HG03045 (cell line): Measurements from ENCODE around the gene IL4.
A peak's percentile ranks its signal among the peaks of the same experiment; 100 is the strongest.
"Not testable (repeated sequence)": the region's sequence is repeated elsewhere in the genome, so short reads cannot be mapped to it uniquely, and the experiment has no call there.

Experiments used
- ATAC-seq: cut with Tn5 transposase; IDR thresholded peaks from one replicate; pipeline ENCODE4 v1.9.1; 2021; ENCODE audit warnings: mild to moderate bottlenecking, moderate library complexity; ENCODE audit not compliant: unreplicated experiment

IL4 gene

GRCh38 chr5:132673939-132674630 lies at the start of gene IL4:
IL4 (plus strand) TSS chr5:132673989; CDS start chr5:132674051, 62 bp downstream.
- no peak for ATAC-seq

DNA sequence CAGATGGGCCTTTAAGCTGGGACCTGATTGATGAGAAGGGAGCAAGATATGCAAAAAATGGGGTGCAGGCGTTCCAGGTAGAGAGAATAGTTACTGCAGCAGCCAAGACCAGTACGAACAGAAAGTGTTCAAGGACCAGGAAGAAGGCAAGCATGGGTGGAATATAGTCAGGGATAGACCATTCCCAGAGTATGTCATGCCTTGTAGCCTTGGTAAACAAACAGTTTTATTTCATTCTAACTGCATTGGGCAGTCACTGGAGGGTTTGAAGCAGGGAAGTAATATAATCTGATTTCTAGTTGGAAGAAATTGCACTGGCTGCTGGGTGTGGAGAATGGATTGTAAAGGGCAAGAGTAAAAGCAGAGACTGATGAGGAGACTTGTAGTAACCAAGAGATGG lies 46.3 kb upstream of the IL4 start:
- no peak for ATAC-seq

GRCh38 chr5:132628814-132629213 lies 45.0 kb upstream of the IL4 start:
- ATAC-seq: peak; percentile 8

DNA sequence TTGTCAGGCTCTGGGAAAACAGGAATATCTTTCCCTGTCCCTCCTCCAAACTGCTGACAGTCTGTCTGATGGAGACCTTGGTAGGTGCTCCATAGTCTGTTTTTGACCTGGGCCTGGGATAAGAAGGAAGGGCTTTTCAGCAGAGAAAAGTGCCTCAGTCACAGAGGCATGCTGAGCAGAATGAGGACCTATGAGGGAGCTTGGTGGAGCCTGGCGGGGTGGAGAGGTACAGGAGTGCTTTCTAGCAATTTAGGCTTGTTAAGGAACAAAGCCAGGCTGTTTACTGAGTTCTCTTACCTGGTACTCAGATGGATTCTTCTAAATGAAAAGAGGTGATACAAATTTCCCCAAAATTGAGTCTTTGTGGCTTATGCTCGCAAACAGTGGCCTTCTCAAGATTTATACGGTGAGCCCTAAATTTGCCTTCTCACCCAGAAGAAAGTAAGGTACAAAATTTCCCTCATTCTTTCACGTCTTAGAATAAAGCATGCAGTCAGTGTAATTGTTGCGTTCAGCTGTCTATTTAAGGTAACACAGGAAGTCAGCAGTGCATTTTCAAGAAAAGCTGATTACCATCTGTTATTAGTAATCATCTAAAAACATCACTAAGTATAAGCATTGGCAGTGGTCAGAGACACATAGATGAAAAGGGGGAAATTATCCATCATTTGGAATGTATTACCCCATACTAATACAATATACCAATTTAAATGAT lies 44.4 kb upstream of the IL4 start:
- ATAC-seq: peak; percentile 40

DNA sequence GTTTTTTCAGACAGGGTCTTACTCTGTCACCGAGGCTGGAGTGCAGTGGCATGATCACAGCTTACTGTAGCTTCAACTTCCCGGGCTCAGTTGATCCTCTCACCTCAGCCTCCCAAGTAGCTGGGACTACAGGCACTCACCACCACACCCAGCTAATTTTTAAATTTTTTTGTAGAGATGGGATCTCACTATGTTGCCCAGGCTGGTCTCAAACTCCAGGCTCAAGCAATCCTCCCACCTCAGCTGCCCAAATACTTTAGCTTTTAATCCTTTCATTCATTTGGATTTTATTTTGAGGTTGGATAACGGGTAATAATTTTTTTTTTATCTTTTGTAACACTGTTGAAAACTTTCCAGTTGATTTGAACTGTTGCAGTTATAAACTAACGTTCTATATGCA lies 40.2 kb upstream of the IL4 start:
- ATAC-seq: not testable (repeated sequence)

- peak; percentile 40 for ATAC-seq
Observed at GRCh38 chr5:132635873-132636272, 37.9 kb upstream of the IL4 start.

DNA sequence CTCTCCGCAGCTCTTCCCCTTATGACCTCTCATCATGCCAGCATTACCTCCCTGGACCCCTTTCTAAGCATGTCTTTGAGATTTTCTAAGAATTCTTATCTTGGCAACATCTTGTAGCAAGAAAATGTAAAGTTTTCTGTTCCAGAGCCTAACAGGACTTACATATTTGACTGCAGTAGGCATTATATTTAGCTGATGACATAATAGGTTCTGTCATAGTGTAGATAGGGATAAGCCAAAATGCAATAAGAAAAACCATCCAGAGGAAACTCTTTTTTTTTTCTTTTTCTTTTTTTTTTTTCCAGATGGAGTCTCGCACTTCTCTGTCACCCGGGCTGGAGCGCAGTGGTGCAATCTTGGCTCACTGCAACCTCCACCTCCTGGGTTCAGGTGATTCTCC lies 36.5 kb upstream of the IL4 start:
- ATAC-seq: no peak

- ATAC-seq: peak; percentile 58
Observed at GRCh38 chr5:132639706-132640130, 34.1 kb upstream of the IL4 start.

DNA sequence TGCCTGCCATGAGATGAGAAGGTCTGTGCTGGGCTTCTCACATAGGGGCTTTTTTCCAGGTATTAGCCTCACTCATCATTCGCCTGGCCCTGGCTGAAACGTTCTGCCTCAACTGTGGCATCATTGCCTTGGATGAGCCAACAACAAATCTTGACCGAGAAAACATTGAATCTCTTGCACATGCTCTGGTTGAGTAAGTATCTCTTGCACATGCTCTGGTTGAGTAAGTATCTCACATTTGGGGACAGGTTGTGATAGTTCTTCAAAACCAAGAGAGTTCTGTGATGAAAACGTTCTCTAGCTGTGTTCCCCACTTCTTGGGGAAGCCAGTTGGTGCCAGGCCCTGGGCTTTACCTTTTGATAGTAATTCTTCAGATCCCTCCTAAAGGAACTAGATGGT lies 33.2 kb upstream of the IL4 start:
- ATAC-seq: no peak

DNA sequence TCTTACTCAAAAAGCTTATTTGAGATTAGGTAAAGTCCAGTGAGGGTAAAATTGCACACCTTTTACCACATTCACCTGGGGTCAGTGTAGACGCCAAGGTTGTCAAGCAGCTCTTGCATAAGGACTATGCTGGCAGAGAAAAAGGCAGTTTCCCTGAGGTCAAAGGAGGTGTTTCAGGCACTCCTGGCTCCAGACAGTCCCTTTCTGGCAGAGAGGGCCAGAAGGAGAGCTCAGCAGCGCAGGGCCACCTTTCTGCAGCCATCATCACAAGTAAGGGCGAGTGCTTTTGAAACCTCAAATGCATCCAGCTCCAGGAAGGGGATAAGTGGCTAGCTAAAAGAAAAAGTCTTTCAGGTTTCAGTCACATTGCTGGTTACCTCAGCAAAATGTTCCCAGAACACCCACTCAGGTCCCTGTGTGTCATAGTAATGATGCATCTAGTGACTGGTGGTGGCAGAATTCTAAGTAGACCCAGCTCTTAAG lies 32.5 kb upstream of the IL4 start:
- no peak for ATAC-seq

- ATAC-seq: no peak
Observed at GRCh38 chr5:132641841-132642240, 31.9 kb upstream of the IL4 start.

DNA sequence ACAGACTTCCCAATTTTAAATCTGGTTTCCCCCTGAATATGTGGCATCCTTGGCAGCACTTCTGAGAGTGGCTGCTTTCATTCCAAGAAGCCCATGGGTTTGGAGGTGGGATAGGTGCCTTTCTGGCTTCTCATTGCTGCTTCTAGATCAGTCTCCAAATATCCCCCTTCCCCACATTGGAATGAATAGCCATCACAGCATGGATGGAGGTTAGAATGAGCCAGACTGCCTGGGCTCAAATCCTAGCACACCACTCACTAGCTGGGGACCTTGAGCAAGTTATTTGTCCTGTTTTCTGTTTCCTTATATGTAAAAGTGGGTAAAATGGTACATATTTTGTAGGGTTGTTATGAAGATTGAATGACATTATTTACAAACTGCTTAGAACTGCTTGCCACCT lies 29.6 kb upstream of the IL4 start:
- no peak for ATAC-seq

- ATAC-seq: no peak
Observed at GRCh38 chr5:132646583-132647266, 27.1 kb upstream of the IL4 start.

DNA sequence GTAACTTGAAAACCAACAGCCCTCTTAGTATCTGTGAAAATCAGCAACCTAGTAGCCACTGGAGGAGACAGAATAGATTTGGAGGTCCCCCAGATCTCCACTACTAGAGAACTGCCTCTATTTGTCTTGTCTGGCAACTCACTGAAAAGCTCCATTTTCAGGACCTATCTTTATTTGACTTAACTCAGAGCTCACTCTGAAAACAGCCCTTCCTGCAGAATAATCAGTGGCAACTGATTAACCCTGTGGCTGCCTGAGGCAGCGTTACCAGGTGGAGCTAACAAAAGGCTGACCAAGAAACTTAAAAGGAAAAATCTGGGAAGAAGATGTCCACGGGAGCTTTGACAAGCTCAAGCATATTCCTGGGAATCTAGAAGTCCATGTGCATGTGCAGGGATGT lies 26.3 kb upstream of the IL4 start:
- ATAC-seq: no peak

GRCh38 chr5:132648355-132648754 lies 25.4 kb upstream of the IL4 start:
- ATAC-seq: no peak

- ATAC-seq: no peak
Observed at GRCh38 chr5:132651838-132652469, 21.8 kb upstream of the IL4 start.

DNA sequence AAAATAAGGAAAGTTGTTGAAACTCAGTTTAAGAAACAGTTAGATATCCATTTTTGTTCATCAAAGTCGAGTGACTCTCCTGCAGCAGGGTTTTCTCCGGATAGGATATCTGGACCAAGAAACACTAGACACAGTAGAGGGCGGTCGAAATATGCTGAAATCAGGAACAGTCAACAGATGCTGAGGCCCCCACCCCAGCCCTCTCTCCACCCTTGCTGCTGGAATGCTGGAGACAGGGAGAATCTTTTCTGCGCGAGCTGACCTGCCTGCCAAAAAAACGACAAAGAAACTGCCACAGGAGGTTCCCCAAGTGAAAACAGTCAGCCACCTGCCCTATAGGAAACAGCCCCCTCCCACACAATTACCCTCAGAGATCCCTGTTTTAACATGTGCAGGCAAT lies 20.1 kb upstream of the IL4 start:
- no peak for ATAC-seq

DNA sequence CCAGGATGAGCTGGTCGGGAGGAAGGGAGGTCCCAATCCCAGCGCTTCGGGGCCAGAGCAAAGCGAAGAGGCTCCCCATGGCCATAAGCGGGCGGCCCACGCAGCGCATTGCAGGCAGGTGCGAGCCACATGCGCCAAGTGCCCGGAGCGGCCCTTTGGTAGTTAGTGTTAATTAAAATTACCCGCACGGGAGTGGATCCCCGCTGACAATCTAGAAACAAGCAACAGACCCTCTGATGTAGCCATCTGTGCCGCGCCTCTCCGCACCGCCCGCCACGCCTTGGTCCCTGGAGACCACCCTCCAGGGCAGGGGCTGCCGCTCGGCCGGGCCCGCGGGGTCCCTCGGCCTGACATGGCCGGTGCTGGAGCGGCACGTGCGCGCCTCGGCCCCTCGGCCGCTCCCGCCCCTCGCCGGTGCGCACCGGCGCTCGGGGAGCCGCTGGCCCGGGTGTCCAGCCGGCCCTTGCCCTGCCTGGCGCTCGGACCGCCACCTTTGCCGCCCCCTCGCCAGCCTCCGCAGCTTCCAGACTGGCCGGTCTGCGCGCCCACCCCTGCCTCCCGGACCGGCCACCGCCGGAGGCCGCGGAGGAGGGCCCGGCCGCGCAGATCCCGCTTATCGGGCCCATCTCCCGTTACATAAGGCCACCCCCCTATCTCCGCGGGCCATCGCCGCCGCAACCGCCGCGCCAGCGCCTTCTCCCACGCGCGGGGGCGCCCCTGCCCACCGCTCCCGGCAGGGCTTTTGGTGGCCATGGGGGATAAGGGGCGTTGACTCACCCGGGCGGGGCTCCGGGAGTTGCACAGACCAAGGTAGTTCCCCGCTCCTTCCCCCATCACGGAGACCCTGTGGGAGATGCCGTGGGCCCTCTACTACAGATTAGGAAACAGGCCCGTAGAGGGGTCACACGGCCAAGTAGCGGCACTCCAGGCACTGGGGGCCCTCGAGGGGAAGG lies 17.7 kb upstream of the IL4 start:
- no peak for ATAC-seq

- no peak for ATAC-seq
Observed at GRCh38 chr5:132656774-132657355, 16.9 kb upstream of the IL4 start.
